NCI-H187 (cell line): Measurements from ENCODE around the gene KIF5C.

ENCODE experiments used
- DNase-seq, 2 experiments: peaks; one replicate each; lab custom pipeline; 2025; lab: John Stamatoyannopoulos, UW

The KIF5C gene

GRCh38 chr2:149044500-149044899, 169.5 kb downstream of the KIF5C start:
- DNase-seq = no peak

GRCh38 chr2:149047118-149047517, 172.1 kb downstream of the KIF5C start:
- DNase-seq = no peak

DNA sequence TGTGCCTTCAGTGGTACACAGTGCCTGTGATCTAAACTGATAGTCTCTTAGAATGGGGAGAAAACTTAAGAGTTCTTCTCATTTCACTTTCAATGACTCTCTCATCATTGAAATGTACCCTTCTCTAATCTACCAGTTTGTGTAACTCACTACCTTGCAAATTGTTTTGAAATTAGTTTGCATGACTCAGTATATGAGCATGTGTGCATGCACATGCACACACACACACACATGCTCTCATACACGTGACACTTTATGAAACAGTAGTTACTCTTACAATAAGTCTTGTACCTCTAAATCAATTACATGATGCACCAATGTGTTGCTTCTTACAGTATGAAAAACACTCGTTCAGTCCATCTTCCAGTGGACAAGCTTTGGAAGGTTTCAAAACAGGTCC, 174.1 kb downstream of the KIF5C start:
- no peak for DNase-seq

GRCh38 chr2:149050188-149050587, 175.2 kb downstream of the KIF5C start:
- no peak for DNase-seq

DNA sequence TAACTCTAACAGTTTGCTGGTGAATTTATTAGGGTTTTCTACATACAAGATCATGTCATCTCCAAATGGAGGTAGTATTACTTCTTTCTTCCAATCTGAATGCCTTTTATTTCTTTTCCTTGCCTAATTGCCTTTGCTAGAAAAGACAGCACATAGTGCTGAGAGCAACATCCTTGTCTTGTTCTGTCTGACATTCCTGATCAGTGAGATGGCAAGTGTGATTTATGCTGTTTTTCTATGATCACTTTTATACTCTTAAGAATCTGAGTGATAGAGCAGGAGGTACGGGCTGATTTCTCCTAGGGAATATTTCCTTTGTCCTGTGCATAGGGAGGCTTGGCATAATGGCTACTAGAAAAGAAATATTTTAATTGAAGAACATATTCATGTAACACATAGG, 180.7 kb downstream of the KIF5C start:
- no peak for DNase-seq

DNA sequence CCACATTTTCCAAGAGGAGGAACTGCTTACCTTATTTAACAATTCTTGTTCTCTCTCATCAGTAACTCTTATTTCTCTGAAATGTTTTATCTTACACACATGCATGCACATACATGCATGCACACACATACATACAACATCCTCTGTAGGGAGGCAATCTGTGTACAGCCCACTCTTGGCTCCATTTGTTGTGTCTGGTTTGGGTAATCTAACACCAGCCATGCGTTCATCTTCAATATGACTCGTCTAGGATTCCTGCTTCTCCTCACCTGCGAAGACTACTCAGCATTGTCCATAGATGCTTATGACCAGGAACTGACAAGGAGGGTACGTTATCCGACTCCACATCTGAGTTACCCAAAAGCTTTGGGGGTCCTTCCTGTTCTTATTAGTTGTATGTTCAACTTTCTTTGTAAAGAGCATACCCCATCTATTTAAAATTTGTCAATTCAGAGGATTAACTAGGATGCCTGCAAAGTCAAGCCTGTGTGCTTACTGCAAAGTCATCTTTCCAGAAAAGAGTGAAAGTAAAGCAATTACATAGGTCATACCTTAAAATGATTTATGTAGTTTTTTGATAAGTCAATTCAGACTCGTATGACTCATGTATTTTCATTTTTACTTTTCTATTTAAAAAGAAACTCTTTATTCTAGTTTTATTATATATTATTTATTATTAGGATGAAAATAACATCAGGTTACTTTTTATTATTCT, 181.7 kb downstream of the KIF5C start:
- DNase-seq = no peak

GRCh38 chr2:149057401-149057800, 182.4 kb downstream of the KIF5C start:
- DNase-seq = no peak

GRCh38 chr2:149058936-149059335, 183.9 kb downstream of the KIF5C start:
- DNase-seq = no peak

DNA sequence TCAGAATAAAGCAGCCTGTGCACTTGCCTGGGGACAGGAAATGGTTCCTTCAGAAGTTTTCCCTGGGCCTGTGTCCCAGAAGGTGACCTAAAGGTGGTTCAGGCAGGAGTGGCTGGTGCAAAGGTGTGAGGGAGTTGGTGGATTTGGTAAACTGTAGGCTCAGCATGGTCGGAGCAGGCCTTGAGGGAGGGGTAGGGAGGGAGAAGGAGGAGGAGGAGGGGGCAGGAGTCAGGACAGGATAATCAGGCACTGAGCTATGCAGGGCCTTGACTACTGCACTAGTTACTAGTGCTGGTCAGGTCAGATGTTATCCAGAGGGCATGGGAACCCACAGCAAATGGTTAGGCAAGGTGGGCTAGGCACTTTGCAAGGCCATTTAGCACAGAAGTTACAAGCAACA, 184.8 kb downstream of the KIF5C start:
- no peak for DNase-seq

DNA sequence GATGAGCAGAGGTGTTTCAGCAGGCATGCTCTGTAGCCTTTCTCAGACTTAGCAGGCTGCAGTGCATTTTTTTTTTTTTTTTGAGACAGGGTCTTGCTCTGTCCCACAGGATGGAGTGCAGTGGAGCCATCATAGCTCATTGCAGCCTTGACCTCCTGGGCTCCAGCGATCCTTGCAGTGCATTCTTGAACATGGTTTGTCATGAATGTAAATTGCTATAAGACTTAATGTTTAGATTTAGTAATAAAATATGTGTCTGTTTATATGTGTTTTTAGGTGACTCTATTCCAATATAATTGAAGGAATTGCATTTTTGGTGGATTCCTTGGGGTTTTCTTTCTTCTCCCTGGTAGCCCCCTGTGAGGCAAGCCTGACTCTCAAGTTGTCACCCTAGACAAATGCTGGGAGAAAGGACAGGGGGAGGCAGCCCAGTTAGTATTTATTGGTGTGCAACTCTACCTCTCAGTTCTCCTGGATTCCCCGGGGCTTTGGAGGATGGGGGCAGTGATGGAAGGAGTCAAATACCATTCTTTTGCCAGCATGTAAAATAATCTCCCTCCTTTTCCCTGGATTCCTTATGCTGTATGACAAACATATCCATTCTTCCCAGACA, 186.2 kb downstream of the KIF5C start:
- DNase-seq = no peak

GRCh38 chr2:149062531-149062930, 187.5 kb downstream of the KIF5C start:
- DNase-seq = no peak

DNA sequence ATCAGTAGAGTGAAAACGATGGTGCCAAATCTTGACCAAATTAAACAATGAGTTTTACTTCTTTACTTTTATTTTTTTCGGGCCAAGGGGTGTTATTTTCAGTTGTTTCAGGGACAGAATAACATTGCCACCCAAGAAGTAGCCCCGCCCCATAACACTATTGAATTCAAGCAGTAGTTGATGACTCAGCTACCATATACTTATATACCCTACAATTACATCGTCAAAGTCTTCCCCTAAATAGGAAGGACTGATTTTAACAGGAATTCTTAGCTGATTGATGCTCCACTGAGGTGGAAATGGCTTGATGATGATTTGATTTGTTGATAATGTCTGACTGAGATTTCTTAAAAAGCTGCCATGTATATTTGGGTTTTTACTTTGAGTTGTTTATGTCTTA, 188.2 kb downstream of the KIF5C start:
- DNase-seq = no peak

DNA sequence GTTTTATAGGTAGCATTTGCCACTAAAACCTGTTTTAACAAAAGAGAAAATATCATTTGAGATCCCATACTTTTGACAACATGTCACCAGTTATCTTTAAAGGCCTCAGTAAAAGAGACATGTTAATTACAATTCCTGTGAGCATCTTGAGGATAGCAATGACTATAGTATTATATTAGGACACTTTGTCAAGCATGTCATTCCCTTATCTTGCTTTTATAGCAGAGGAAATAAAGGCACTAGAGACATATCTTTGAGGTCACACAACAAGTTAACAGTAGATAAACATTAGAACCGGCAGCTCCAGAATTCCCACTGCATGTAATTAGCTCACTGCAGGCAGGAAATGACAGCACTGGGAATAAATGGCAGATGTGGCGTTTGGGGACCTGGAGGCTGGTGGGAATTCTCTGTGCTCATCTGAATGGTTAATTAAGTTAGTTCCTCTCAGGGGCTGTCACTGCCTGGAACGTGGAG, 189.4 kb downstream of the KIF5C start:
- DNase-seq = no peak

GRCh38 chr2:149064856-149065630, 190.0 kb downstream of the KIF5C start:
- DNase-seq = no peak

GRCh38 chr2:149068225-149068995, 193.4 kb downstream of the KIF5C start:
- DNase-seq = no peak

DNA sequence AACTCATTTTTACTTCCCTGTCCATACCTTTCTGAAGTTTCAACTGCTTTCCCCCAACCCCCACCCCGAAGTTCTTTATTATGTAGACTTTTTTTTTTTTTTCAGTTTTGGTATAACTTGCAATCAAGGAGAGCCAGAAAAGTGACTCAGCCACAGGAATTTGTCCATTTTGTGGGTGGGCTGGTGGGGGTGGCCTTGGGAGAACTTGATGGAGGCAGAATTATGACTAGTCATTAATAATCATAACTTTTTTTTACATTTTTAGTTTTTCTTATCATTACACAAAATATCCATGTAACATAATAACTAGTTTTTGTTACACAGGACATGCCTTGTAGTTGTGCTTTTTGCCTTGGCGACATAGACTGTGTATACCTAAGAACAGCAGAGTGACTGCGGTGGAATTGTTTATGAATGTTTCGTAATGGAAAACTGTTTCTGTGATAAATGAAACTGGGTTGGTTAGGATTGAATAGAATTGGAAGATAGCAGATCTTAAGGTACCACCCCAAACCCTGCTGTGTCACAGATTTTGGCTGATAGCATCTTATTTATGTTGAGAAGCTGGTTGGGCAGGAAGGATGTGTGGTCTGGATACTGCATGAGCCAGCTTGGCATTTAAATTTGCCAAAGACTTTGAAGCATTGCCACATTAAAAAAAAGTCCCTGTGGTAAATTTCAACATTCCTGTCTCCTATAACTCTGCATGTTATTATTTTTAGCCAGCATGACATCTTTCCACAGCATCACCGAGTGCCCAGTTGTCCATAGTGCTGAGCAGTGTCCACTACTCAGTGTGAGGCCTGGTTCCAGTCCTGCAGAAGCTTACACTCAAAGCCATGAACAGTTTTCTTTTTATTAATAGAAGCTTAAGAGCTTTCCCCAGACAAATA, 194.2 kb downstream of the KIF5C start:
- DNase-seq = no peak

DNA sequence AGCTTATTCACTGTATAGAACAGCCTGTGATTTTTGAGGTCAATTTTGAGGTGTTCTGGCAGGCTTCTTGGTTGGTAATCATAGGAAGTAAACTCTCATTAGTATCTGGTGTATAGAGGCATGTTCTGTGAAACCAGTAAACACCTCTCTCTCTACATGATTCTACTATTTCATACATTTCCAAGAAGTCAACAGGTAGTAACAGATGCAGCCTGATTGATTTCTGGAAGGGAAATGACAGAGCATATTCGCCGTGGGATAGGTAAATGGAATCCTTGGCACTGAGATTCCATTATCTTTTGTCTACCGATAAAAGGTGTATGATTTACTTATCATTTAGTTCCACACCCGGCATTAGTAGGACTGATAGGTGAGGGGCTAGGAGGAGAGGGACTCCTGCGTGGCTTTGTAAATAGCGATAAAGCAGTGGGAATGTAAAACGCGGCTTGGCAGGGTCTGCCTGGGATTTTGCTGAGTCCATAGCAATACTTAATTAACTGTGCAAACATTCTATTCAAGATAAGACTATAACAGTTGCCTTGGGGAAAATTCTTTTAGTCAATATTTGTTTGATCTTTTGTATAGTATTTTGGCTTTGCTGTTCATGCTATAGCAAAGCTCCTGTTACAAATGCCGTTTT, 195.8 kb downstream of the KIF5C start:
- no peak for DNase-seq

GRCh38 chr2:149075105-149075504, 200.1 kb downstream of the KIF5C start:
- no peak for DNase-seq

- no peak for DNase-seq
Measured at GRCh38 chr2:149075853-149076252, 200.8 kb downstream of the KIF5C start.
